ENCODE measurements around the gene ANKRD63.

ANKRD63 gene

GRCh38 chr15:40265355-40265754 is 17.5 kb downstream of the ANKRD63 start:
- H3K27ac ChIP-seq (ENCODE audit: low read length): no peak overlapping the region
- no peaks in the 10 kb centered on the region for H3K9me3 ChIP-seq (ENCODE audit: insufficient read depth, low read length, severe bottlenecking)
- H3K36me3 ChIP-seq (ENCODE audit: insufficient read depth, low read length): no peaks in the 10 kb centered on the region
- H3K4me3 ChIP-seq (ENCODE audit: low read depth in 1 of 2, low read length in 2 of 2): no peak overlapping the region
- no peaks in the 10 kb centered on the region for H3K27me3 ChIP-seq (ENCODE audit: insufficient read depth, low read length, poor library complexity)
- no peak for ATAC-seq (ENCODE audit: insufficient read depth, low read depth)
- H2AFZ ChIP-seq (ENCODE audit: low read depth, low read length): no peak overlapping the region
- DNase-seq: no peak
- H3K9ac ChIP-seq (ENCODE audit: low read depth, low read length): no peak overlapping the region
- no peaks in the 10 kb centered on the region for H3K4me1 ChIP-seq (ENCODE audit: insufficient read depth, low read length)
- TF ChIP-seq EZH2 (IDR thresholded peaks at IDR 0.05; ENCODE audit: borderline replicate concordance, low read depth, low read length, severe bottlenecking): no peak
- H4K20me1 ChIP-seq (ENCODE audit: insufficient read depth, low read length): no peaks in the 10 kb centered on the region; the same call in 1 of the 2 replicates
- H3K4me2 ChIP-seq (ENCODE audit: insufficient read depth, low read length): no peak overlapping the region
- no peaks in the 10 kb centered on the region for H3K79me2 ChIP-seq (ENCODE audit: insufficient read depth, low read length)

- Histone ChIP-seq H3K36me3 (ENCODE audit: insufficient read depth, low read length) (no peaks in the 10 kb centered on the region), H3K27me3 (ENCODE audit: insufficient read depth, low read length, poor library complexity) (no peaks in the 10 kb centered on the region), H3K4me3 (ENCODE audit: low read depth in 1 of 2, low read length in 2 of 2) (no peak overlapping the region), H3K27ac (ENCODE audit: low read length) (no peak overlapping the region), H3K9ac (ENCODE audit: low read depth, low read length) (no peak overlapping the region), H3K79me2 (ENCODE audit: insufficient read depth, low read length) (no peaks in the 10 kb centered on the region), H3K9me3 (ENCODE audit: insufficient read depth, low read length, severe bottlenecking) (no peaks in the 10 kb centered on the region), H3K4me2 (ENCODE audit: insufficient read depth, low read length) (no peak overlapping the region), H4K20me1 (ENCODE audit: insufficient read depth, low read length) (no peaks in the 10 kb centered on the region; the same call in 1 of the 2 replicates), H2AFZ (ENCODE audit: low read depth, low read length) (no peak overlapping the region), H3K4me1 (ENCODE audit: insufficient read depth, low read length) (no peaks in the 10 kb centered on the region)
- DNase-seq (no peak), ATAC-seq (ENCODE audit: insufficient read depth, low read depth) (no peak)
- TF ChIP-seq CTCF (IDR thresholded peaks at IDR 0.05; ENCODE audit: borderline replicate concordance, extremely low read depth, low read length, poor library complexity, severe bottlenecking) (no peak), EZH2 (IDR thresholded peaks at IDR 0.05; ENCODE audit: borderline replicate concordance, low read depth, low read length, severe bottlenecking) (no peak)
Measured at GRCh38 chr15:40264321-40265153, 18.3 kb downstream of the ANKRD63 start.

GRCh38 chr15:40263024-40263754 is 19.7 kb downstream of the ANKRD63 start:
- H3K36me3 ChIP-seq (ENCODE audit: insufficient read depth, low read length): no peaks in the 10 kb centered on the region
- no peak for DNase-seq
- no peak overlapping the region for H3K27ac ChIP-seq (ENCODE audit: low read length)
- no peaks in the 10 kb centered on the region for H3K27me3 ChIP-seq (ENCODE audit: insufficient read depth, low read length, poor library complexity)
- no peak overlapping the region for H3K4me3 ChIP-seq (ENCODE audit: low read depth in 1 of 2, low read length in 2 of 2)
- no peak for ATAC-seq (ENCODE audit: insufficient read depth, low read depth)
- no peaks in the 10 kb centered on the region; the same call in 1 of the 2 replicates for H4K20me1 ChIP-seq (ENCODE audit: insufficient read depth, low read length)
- no peak overlapping the region for H3K4me2 ChIP-seq (ENCODE audit: insufficient read depth, low read length)
- H3K4me1 ChIP-seq (ENCODE audit: insufficient read depth, low read length): no peaks in the 10 kb centered on the region
- TF ChIP-seq CTCF (IDR thresholded peaks at IDR 0.05; ENCODE audit: borderline replicate concordance, extremely low read depth, low read length, poor library complexity, severe bottlenecking): no peak
- no peak for TF ChIP-seq EZH2 (IDR thresholded peaks at IDR 0.05; ENCODE audit: borderline replicate concordance, low read depth, low read length, severe bottlenecking)
- no peak overlapping the region for H2AFZ ChIP-seq (ENCODE audit: low read depth, low read length)
- H3K79me2 ChIP-seq (ENCODE audit: insufficient read depth, low read length): no peaks in the 10 kb centered on the region
- H3K9ac ChIP-seq (ENCODE audit: low read depth, low read length): no peak overlapping the region
- no peaks in the 10 kb centered on the region for H3K9me3 ChIP-seq (ENCODE audit: insufficient read depth, low read length, severe bottlenecking)

GRCh38 chr15:40259021-40259420 is 23.8 kb downstream of the ANKRD63 start:
- H3K27ac ChIP-seq (ENCODE audit: low read length): no peak overlapping the region
- no peaks in the 10 kb centered on the region for H3K36me3 ChIP-seq (ENCODE audit: insufficient read depth, low read length)
- H3K4me3 ChIP-seq (ENCODE audit: low read depth in 1 of 2, low read length in 2 of 2): no peak overlapping the region
- H3K27me3 ChIP-seq (ENCODE audit: insufficient read depth, low read length, poor library complexity): peaks cover 2% of the 10 kb centered on the region
- TF ChIP-seq EZH2 (IDR thresholded peaks at IDR 0.05; ENCODE audit: borderline replicate concordance, low read depth, low read length, severe bottlenecking) (no peak), CTCF (IDR thresholded peaks at IDR 0.05; ENCODE audit: borderline replicate concordance, extremely low read depth, low read length, poor library complexity, severe bottlenecking) (no peak)
- no peak for DNase-seq
- no peak overlapping the region for H3K4me2 ChIP-seq (ENCODE audit: insufficient read depth, low read length)
- H3K9me3 ChIP-seq (ENCODE audit: insufficient read depth, low read length, severe bottlenecking): no peaks in the 10 kb centered on the region
- no peak overlapping the region for H2AFZ ChIP-seq (ENCODE audit: low read depth, low read length)
- no peaks in the 10 kb centered on the region for H3K4me1 ChIP-seq (ENCODE audit: insufficient read depth, low read length)
- H4K20me1 ChIP-seq (ENCODE audit: insufficient read depth, low read length): no peaks in the 10 kb centered on the region
- no peak for ATAC-seq (ENCODE audit: insufficient read depth, low read depth)
- H3K79me2 ChIP-seq (ENCODE audit: insufficient read depth, low read length): no peaks in the 10 kb centered on the region
- H3K9ac ChIP-seq (ENCODE audit: low read depth, low read length): no peak overlapping the region
